Dedifferentiated amniotic fluid mesenchymal stem cell (primary cell): Measurements from ENCODE around the gene MAML3.

Experiments used
- DNase-seq: peaks from one replicate; pipeline ENCODE4 v3.0.0-alpha.2; 2016; ENCODE audit errors: extremely low spot score

The MAML3 gene

DNA sequence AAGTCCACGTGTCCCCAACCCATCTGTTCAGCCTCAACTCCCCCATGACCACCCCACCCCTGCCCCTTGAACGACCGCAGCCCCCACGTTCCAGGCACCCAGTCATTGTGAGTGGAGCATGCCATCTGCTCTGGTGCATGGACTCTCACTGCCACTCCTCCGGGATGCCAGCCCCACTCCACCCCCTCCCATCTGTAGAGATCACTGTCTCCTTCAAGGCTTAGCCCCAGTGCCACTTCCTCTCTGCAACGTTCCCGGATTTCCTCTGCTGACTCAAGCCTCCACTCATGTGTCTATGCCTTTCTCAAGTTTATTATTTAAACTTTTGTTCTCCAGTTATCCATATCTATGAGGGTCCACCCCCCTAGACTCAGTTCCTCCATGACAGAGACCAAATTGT is 54.0 kb downstream of the MAML3 start:
- DNase-seq = no peak

DNA sequence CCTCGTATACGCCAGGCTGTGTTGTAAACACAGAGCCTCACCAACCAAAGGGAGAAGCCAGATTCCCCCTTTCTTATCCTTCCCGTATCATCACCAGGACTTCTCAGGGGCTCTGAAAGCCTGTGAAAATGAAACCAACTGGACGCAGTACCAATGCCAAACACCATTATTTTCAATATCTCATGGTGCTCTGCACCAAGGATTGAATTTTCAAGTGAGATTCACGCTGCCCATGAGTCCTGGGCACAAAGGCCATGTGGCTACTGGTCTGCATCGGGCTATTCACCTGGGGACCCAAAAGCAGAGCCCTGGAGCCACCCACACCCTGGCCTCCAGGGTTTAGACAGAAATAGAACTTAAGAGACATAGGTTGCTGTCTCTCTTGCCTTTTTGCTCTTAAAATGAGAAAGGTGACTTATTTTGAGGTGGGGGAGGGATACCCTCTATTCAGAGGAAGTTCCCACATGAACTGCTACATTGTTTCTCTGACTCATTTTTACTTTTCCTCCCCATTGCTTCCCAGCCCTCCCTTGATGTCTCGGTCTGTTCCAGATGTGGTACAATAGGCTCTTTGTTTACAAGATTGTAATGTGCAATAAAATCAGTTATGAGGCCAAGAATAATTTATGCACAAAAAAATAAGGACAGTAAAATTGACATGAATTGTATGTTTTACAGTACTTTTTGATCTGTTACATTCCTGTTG is 55.4 kb downstream of the MAML3 start:
- no peak for DNase-seq

DNA sequence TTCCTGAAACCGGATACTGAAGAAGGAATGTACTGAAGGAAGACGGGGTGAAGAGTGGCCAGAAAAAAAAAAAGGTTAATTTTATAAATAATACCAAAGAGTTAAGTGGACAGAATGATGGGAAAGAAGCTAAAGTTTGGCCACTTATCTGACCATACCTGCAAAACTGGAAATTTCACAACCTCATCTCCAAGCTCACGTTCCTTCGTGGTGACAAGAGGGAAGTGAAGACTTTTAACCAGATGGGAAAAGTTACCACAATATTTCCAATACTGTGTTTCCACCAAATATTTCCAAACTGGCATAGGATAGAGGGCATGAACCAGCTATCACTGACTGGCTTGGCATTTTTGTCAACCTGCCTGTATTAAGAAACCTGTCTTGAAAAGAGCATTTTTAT is 56.4 kb downstream of the MAML3 start:
- no peak for DNase-seq

DNA sequence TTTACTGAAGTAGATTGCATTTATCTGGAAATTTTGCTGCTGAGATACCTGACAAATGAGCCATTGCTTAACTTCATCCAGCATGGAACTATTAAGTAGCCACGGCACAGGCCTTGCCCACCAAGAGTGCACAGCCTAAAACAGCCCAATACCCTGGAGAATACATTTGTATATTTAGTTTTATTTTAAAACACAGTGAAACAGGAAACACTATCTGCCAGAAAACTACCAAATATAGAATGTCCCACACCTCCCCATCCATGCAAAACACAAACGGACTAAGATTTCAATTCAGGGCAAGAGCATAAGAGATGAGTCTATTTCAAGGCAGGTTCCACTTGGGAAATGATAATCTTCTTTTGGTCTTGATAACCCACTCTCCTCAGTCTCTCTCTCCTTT is 57.1 kb downstream of the MAML3 start:
- DNase-seq = no peak

DNA sequence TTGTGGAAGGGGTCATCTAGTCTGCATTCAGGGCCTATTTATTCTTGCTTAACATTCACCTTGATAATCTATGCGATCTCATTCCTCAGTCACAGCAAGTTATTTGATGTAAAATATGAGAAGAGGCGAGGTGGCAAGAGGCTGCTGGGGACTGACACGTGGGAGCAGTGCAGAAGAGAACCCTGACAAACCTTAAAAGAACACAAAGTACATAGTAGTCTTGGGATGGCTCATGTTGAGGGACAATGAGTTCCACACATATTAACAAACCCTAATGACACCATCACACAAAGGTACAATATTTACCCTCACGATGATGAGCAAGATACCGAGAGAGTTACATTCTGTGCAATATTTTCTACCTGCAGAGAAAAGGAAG is 57.5 kb downstream of the MAML3 start:
- DNase-seq = no peak

DNA sequence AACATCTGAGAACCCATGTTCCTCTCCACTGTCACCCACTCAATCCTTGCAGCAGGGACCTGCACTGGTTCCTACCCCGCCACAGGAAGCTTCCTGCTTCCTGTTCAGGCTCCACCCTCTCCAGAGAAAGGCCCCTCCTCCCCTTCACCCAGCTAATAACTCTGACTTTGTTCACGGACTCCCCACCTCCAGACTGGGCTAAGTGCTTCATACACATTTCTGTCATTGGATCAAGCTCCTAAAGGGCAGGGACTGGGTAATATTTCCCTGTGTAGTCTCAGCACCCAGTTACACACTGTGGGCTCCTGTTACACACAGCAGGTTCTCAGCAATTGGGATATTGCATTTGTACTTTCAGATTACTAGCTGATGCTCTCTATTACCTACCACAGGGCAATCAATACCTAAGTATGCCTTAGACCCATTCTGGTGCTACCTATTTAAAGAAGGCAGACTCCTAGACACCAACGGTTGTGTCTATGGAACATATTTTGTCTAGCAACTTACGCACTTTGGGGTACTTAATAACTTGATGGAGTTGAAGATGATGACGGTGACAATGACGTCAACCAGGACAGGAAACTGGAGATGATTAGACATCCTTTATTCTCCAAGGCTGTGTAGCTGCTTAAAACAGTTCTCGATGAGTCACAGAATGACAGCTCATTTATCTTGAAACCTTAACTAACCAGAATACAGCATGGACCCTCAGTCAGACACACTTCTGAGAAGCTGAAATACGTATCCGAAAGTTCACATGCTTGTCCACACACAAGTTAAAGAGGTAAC is 58.1 kb downstream of the MAML3 start:
- DNase-seq = no peak

DNA sequence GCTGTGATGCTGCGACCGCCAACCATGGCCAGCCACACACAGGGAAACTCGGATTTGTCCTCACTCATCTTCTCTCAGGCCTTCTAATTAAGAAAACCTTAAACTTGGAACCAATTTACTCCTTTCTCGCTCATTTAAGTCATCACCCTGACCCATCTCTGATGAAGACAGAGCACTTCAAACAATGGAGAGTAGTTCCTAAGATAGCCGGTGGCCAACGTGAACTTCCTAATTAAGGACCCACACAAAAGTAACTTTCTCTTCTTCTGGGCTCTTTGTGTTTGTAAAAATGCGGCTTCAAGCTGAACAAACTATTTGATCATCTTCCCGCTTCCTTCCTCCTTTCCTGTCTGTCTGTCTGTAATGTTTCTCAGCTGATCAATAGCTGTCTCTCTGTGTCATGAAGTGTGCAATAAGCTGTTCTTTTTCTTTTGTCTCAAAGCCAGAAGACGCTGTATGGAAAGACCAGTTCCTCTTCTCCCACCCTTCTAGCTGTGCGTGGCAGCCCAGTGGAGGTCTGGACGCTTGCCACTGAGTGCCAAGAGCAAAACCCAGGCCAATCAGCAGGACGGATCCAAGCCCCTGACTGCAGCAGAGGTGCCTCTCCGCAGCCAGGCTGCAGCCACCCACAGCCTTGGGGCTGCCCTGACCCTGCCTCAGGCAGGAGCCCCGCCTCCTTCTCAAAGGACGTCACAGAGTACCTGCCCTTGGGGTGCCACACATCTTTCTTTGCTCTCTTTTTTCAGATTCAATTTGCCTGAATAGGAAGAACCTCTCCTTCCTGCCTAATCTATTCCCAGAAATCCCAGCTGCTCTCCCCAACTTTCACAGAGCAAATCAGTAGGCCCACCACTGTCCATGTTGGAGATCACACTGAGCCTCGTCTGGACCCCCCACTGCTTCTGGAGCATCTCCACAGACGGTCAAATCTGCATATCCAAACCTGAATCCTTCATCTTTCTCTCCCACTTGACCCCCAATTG is 59.3 kb downstream of the MAML3 start:
- DNase-seq = no peak

DNA sequence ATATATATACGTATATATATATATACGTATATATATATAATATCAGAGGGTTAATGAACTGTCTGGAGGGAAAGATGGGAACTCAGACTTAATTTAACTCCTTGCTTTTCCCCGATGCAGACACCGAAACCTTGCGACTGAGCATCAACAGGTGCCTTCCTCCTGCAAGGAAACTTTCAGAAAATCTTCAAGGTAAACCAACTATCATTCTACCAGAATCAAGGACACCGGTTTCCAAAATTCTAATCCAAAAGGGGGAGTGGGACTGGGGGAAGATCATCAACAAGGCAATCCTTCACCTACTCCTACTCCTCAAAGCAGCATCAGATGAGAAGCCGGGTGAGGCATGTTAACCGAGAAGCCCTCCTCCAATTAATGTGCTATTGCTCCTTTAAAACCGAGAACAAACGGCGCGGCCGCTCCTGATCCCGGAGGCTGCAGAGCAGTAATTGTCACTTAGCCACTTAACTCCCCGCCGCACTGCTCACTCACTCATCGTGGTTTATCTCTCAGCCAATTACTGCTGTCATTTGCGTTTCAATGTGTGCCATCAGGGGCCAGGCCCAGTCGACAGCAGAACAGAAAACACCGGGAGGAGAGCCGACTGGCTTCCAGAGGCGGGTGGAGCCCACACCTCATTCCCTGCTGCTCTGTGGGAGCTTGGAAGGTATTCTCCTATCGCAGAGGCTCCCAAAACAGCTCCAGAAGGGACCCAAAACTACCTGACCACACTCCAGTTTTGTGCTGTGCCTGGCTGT is 61.7 kb downstream of the MAML3 start:
- DNase-seq = no peak

DNA sequence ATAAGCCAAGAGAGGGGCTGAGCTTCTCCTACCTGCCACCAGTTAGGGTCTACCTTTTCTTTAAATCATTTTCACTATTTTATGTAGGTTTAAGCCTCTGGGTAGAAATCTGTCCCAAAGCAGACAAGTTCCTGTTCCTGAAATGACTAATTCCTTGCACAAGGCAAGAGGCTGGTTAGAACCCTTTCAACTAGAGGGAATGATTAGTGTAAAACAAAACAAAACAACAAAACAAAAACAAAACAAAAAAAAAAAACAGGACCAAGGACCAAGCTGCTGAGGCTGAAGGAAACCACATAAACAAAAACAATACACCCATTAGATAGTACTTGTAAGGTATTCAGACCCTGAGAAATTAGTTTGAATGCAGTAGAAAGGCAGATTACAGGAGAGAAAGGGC is 62.7 kb downstream of the MAML3 start:
- DNase-seq = no peak

DNA sequence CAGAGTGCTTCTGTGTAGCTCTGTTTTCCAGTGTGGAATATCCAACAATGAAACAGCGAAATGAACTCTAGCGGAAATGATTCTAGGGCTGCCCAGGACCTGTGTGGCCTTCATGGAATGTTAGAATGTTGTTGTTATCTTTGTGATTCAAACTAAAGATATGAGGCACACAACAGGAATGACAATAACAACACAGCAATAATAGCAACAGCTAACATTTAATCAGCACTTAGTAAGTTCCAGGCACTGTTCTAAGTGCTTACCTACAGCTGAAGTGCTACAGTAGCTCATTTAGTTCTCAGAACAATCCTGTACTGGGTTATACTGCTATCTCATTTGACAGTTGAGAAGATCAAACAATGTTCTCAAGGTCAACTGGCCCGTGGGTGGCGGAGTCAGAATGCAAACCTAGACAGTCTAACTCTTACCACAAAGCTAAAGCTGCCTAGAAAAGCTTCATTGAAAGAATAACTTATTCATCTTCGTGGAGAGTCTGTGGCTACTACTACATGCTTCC is 63.7 kb downstream of the MAML3 start:
- no peak for DNase-seq

DNA sequence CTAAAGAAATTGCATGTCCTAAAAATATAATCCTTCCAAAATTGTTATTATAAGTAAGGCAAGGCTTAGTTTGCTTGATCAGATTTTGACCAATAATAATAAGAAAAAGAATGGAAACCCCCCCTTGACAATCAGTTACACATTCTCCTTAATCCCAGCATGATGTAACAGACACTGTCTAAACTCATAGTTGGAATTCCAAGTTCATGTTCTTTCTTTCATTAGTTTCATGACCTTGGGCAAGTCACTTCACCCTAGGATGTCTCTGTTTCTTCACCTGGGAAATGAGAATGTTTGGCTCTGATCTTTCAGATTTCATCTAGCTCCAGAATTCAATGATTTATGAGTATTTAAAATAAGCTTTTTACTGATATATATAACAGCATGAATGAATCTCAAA is 64.8 kb downstream of the MAML3 start:
- no peak for DNase-seq

DNA sequence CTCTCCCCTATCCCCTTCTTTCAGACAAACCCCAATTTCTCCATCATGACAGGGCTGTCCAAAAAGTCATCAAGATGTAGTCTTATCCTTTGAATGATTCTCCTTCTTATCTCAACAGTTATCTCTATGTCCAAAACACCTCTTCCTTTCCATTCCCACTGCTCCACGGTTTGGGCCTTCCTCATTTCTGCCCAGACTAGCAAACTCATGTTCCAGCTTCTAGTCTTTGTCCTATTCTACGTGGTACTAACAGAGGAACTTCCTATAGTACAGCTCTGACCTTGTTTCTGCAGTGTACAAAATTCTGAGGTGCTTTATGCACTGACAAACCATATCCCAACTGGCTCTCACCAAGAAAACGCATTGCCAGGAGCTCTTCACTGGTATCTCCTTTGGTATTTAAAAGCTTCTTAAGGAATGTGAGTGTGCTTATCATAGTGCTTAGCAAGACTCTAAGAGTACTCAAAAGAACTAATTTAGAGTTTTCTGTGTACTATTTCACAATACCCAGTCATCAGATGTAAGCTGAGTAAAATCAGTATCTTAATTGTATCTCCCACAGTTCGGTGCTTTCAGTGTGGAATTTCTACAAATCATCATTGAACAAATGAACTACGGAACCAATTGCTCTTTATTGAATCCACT is 65.5 kb downstream of the MAML3 start:
- no peak for DNase-seq

DNA sequence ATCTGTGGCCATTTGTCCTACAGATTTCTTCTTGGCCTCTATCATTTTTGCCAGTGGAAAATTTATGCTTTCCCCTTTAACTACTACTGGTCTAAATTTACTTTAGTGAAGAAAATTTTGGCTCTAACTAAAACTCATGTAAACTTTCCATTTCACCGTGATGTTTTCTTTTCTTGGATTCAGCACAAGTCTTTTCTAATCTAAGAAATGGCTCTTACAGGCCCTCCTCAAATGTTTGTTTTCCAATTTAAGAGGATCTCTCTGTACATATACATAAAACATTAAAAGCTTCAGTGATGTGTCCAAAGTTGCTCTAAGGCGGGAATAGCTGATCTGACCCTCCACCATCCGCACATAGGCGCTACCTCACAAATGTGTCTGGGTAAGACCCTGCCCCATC is 68.1 kb downstream of the MAML3 start:
- DNase-seq = no peak

DNA sequence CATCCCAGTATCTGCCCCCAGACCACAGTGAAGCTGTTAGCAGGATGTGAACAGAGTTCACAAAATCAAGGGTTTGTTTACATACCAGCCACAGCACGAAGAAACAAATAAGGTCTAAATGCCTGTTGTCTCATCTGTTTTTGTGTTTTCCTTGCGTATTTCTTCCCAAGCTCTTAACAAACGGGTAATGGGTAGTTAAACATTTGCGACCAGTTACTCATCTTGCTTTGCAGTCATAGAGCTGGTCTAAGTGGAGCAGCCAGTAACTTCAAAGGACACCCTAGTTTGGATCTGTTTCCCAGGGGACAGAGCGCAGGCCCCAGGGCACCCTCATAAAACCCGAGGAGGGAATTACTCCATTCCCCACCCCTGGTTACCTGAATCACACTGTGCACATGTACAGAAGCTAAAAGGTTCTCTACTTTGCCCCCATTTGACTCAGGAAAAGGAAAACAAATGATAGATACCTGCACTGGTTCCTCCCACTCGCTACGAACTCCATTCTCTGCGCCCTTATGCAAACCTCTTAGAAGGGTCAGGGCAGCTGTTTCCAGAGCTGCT is 68.8 kb downstream of the MAML3 start:
- DNase-seq = no peak

DNA sequence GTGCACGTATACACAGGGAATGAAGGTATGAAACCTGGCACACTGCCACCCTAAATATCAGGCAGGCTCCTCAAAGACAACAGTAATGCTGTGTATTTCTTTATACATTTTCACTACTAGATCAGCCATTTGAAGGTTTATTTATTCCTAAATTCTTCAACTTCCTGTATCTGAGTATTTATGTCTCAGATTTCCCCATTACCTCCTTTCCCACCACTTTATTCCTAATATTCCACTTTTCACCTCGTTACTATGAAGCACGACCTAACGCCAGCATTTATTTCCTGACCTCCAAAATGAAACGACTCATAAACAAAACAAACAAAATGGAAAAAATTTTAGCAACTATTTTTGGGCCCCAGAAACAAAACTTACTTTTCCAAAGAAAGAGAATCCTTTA is 69.6 kb downstream of the MAML3 start:
- no peak for DNase-seq

DNA sequence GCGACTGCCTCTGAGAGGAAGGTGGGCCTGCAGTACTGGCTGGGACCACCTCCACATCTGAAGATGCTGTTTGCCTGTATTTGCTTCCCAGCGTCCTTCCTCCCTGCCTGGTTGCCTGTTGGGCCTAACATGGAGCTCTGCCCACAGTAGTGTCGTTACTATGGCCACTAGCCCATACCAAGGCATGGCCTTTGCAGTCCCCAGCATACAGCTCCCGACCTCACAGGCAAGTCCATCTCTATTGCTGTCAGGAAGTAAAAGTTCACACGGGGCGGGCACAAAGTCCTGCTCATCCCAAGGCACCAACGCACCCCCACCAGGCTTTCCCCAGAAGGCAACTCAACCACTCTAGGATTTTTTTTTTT is 71.6 kb downstream of the MAML3 start:
- no peak for DNase-seq

DNA sequence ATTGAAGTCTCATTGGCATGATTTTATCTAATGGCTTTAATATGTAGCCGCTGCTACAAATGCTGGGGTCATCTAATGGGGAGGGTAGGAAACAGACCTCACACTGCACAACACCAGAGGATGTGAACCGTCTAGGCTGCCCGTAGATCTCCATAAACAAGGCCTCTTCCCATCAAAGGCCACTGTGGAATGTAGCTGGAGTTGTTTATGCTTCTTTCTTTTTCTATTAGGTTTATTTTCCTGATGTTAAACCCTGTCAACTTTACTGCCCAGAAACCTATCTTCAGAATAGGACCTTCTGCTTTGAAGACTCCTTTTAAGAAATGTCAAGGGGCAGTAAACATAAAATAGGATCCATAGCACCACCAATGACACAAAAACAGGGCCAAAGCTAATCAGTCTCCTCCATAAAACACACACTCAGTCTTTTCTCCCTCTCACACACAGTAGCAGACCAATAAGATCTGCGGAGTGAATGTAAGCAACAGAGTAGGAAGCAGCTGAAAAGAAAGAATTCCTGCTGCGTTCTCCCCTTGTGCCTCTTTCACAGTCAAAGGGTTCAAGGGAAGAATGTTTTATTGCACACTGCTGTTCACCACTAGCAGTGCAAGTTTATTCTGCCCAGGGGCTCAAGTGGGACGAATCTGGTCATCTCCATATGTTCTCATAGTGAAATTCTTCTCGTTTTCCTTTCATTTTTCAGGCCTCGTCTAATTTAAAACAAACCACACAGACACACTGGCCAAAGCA is 72.2 kb downstream of the MAML3 start:
- no peak for DNase-seq

DNA sequence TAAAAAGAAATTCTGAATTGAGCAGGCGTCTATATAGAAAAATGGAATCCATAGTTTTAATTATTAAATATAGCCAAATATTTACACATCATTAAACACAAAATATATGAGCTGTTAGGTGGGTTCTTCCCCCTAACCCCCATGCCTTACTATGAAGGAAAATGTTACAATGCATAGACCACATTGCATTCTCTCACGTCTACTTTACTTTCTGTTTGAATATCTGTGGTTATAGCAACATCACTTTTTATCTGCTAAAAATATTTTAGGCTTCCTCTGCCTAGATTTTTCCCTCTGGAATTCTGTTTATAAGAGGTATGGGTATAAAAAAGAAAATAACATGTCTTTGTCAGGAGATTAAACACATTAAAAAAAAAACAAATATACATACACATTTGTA is 73.1 kb downstream of the MAML3 start:
- DNase-seq = no peak

DNA sequence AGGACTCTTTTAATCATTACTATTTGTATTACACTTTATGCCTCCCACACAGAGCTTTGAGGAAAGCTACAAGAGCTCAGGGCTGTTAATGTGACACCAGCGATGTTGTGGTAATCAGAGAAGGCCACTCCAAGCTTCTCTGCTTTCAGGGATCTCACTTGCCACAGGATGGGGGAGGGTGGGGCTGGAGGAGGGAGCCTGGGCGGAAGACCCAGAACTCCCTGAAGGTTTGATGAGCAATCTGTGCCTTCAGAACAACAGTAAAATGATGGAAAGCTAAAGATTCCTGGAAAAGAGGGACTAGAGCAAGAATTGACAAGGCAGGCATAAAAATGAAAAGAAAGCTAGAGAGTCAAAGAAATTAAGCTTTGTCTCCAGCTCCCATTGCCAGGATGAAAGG is 75.6 kb downstream of the MAML3 start:
- DNase-seq = no peak

DNA sequence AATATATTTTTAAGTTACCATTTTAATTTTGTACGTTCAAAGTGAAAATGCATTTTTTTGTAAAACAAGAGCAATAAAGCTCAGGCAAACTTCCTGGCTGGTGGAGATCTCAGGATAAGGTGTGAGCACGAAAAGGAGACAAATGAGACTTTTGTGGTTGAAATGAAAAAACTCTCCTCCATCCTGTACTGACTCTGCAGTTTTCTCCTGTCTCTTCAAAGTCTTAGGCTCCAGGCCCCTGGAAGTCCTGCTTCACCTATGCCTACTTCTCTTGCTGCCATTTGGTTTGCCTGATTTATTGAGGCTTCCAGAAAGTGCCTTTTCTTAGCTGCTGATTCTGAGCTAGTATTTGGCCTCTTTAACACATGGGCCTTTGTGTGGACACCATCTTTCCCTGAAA is 77.7 kb downstream of the MAML3 start:
- DNase-seq = no peak
